Stimulated activated CD4-positive, alpha-beta T cell treated with anti-CD3 and anti-CD28 coated beads, Interleukin-15, amount 100 ng/mL, for 48 hours (primary cell): Measurements from ENCODE around the gene TMEM208.

Source experiments
- DNase-seq, 2 donors: peaks; one replicate each; pipeline ENCODE4 v3.0.0-alpha.2; 2020; ENCODE audit warnings: low read depth in 2 of 2

The TMEM208 gene

DNA sequence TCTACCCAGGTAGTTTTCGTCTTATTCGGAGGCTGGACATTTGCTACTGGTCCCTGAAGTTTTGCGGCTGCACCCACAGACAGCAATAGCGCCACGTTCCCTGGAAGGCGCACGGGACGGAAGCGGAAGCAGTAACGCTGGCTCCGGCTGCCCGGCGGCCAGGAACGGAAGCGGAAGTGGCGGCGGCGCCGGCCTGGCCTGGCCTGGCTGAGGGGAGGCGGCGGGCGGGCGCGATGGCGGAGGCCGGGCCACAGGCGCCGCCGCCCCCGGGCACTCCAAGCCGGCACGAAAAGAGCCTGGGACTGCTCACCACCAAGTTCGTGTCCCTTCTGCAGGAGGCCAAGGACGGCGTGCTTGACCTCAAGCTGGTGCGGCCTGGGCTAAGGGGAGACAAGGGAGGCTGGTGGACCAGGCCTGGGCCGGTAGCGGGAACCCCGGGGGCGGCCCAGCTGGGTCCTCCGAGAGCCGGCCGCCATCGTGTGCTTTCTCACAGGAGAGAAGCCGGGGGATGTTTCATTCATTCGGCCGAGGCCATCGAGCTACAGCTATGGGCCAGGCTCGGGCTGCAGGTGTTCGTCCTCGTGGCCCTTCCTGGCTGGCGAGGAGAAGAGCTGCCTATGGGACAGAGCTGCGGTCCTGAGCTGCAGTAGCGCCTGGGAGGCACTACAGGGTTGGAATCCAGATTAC is 34.8 kb upstream of the TMEM208 start, which contains the start of gene E2F4:
Gene E2F4 (plus strand): TSS at position 161 of the 687 bp plus-strand sequence. CDS start 73 bp downstream, at position 234.
- peak; percentile 83 to 86 for DNase-seq

DNA sequence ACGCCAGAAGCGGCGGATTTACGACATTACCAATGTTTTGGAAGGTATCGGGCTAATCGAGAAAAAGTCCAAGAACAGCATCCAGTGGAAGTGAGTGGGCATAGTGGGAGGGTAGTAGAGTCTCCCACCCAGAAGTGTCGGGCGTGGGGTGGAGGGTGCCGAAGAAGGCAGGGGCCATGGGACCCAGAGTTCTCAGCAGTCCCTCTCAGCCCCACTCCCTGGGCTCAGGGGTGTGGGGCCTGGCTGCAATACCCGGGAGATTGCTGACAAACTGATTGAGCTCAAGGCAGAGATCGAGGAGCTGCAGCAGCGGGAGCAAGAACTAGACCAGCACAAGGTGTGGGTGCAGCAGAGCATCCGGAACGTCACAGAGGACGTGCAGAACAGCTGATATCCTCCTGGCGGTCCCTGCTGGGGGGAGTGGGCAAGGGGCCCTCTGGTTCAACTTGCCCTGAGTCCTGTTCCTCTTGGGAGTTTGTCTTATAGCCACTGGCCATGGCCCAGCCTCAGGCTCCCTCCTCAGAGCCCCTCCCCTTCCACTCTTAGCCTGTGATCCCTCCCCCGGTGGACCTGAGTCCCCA is 34.1 kb upstream of the TMEM208 start:
- DNase-seq = no peak

DNA sequence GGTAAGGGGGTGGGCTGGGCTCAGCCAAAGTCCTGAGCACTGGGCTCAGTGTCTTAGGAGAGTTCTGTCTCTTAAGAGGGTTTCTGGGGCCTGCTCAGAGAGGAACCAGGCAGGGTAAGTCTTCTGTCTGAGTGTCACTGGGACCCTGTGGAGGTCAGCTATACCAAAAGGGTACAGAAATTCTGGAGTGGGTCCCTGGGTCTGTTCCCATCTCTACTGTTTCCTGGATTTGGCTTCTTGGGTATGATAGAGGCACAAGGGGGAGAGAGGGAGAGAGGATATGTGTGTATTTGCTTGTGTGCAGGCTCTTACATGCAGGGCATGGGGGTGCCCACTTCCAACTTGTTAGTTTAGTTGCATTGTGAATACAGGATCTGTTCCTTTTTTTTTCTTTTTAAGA is 33.4 kb upstream of the TMEM208 start:
- no peak for DNase-seq

DNA sequence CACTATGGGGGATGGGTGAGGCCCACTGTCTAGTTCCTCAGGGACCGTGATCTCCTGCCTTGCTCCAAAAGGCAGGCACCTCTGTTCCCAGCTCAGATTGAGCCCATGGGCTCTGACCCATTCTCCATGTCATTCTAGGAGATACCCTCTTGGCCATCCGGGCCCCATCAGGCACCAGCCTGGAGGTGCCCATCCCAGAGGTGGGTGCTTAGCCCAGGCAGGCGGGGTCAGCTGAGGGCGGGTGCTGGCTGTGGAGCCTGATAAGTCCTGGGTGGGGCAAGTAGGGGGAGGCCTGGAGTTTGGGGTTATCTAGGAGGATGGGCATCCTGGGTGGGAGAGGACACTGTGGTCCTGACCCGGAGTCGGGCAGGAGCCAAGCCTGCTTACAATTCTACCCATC is 32.7 kb upstream of the TMEM208 start:
- no peak for DNase-seq

DNA sequence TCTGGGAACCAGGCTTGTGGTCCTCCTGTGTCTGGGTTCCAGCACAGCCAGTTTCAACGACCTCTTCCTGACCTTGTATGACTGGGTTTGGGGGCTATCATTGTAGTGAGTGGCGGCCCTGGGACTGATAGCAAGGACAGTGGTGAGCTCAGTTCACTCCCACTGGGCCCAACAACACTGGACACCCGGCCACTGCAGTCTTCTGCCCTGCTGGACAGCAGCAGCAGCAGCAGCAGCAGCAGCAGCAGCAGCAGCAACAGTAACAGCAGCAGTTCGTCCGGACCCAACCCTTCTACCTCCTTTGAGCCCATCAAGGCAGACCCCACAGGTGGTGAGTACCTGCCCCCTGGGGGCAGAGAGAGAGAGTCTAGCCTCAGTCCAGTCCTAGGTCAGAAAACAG is 31.3 kb upstream of the TMEM208 start:
- no peak for DNase-seq

DNA sequence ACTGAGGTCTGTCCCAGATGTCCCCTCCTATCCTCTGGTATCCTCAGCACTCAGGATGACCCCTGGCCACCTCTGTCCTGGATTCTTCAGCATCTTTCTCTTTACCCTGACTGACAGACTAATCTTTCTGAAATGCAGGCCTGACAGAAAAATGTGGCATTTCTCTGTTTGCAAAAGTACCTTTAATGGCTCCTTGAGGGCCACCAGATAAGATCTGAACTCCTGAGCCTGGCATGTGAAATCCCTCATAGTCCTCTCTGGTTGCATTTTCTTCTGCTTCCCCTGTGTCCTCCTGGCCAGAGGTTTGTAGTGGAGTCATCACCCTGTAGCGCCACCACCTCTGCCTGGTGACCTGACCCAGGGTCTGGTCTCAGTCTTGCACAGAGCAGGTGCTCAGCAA is 30.0 kb upstream of the TMEM208 start:
- DNase-seq = no peak

DNA sequence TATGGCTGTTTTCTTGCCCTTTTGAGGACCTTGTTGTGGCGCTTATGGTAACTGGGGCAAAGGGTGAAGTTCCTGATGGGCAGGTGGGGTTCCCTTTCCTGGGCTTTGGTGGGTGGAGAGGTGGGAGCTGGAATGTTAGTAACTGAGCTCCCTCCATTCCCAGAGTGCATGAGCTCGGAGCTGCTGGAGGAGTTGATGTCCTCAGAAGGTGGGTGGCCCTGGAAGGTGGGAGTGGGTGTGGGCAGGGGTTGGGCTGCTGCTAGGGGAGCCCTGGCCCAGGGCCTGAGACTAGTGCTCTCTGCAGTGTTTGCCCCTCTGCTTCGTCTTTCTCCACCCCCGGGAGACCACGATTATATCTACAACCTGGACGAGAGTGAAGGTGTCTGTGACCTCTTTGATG is 29.2 kb upstream of the TMEM208 start:
- no peak for DNase-seq

DNA sequence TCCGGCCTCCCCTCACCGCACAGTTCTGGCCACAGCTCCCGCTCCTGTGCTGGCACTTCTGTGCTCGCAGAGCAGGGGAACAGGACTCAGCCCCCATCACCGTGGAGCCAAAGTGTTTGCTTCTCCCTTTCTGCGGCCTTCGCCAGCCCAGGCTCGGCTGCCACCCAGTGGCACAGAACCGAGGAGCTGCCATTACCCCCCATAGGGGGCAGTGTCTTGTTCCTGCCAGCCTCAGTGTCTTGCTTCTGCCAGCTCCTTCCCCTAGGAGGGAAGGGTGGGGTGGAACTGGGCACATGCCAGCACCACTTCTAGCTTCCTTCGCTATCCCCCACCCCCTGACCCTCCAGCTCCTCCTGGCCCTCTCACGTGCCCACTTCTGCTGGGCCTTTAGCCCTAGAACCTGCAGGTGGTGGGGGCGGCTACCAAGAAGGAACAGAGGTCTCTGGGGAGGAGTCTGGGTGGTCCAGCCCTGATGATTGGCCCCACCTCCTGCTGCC is 28.6 kb upstream of the TMEM208 start:
- no peak for DNase-seq

DNA sequence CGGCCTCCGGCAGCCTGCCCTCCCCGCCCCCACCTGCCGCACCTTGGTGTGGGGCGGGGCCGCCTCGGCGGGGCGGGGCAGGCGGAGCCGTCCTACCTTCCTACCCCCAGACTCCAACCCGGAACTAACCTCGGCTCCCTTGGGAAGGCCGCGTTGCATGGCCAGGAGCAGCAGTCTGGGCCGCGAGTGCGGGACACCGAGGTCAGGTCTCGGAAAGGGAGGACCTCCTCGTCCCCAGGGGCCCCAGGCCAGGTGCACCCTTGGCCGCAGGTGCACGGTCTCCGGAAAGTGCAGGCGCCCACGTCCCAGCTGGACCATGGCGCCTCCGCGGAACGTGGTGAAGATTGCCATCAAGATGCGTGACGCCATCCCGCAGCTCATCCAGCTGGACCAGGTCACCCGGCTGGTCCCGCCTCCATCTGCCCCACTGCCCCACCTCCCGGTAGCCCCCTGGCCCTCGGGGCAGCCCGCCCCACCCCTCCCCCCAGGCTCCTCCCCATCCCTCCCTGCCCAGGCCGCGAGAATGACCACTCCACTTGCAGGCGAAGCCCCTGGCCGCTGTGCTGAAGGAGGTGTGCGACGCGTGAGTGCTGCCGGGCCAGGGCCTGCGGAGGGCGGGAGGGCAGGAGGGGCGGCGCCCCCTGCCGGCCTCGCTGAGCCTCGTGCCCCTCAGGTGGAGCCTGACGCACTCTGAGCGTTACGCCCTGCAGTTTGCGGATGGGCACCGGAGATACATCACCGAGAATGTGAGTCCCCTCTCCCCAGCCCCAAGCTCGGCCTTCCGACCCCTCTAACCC is 27.7 kb upstream of the TMEM208 start, which contains the start of gene ELMO3:
Gene ELMO3 (plus strand): TSS at position 121 of the 797 bp plus-strand sequence. CDS start 196 bp downstream, at position 317.
- no peak for DNase-seq

DNA sequence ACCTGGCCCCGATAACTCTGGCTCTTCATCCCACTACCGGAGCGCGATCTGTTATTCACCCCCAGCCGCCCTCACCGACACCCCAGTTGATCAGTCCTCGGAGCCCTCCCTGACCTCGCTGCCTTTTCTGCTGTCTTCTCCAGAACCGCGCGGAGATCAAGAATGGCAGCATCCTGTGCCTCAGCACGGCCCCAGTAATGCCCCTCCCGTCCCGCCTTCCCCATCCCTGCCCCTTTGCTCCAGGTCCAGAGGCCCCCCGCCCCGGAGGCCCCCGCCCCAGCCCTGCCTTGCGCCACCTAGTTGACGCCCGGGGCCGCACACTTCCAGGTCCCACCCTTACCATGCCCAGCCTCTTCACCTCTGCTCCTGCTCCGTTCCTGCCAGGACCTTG is 27.1 kb upstream of the TMEM208 start:
- DNase-seq = no peak

DNA sequence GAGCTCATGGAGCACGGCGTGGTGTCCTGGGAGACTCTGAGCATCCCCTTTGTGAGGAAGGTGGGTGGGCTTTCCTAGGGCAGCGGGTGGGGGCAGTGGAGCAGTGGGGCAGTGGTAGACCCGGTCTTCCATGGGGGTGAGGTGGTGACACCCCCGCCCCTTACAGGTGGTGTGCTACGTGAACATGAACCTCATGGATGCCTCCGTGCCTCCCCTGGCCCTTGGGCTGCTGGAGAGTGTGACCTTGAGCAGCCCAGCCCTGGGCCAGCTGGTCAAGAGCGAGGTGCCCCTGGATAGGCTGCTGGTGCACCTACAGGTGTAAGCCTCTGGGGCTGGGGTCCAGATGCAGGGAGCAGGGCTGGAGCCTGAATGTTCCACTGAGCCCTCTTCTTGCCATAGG is 26.4 kb upstream of the TMEM208 start:
- DNase-seq = no peak

DNA sequence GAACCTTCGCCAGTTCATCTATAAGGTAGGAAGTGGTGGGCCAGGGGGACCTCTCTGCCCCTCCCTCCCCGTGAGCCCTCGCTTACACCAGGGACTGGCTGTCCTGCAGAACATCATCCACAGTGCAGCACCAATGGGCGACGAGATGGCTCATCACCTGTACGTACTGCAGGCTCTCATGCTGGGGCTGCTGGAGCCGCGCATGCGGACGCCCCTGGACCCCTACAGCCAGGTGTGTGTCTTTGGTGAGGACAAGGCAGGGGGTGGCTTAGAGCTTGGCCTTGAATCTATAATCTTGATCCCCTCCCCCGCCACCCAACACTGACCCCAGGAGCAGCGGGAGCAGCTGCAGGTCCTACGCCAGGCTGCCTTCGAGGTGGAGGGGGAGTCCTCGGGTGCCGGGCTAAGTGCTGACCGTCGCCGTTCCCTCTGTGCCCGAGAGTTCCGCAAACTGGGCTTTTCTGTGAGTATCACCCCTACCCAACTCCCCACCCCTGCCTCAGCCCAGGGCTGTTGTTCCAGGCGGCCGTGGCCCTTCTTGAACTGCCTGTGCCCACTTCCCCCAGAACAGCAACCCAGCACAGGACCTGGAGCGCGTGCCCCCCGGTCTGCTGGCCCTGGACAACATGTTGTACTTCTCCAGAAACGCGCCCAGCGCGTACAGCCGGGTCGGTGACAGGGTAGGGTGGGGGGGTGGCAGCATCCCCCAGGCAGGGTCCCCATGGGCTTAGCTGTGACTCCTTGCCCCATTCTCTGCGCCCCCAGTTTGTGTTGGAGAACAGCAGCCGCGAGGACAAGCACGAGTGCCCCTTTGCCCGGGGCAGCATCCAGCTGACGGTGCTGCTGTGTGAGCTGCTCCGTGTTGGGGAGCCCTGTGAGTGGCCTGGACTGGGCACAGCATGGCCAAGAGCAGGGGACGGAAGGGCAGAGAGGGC is 25.3 kb upstream of the TMEM208 start:
- DNase-seq = no peak

DNA sequence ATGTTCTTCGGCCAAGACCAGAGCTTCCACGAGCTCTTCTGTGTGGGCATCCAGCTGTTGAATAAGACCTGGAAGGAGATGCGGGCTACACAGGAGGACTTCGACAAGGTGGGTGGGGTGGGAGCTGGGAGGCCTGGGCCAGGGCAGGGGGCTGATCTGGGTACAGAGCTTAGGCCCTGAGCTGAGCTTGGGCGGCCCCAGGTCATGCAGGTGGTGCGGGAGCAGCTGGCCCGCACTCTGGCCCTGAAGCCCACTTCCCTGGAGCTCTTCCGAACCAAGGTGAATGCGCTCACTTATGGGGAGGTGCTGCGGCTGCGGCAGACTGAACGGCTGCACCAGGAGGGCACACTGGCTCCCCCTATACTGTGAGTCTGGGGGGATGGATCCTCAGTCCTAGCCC is 24.5 kb upstream of the TMEM208 start:
- no peak for DNase-seq

DNA sequence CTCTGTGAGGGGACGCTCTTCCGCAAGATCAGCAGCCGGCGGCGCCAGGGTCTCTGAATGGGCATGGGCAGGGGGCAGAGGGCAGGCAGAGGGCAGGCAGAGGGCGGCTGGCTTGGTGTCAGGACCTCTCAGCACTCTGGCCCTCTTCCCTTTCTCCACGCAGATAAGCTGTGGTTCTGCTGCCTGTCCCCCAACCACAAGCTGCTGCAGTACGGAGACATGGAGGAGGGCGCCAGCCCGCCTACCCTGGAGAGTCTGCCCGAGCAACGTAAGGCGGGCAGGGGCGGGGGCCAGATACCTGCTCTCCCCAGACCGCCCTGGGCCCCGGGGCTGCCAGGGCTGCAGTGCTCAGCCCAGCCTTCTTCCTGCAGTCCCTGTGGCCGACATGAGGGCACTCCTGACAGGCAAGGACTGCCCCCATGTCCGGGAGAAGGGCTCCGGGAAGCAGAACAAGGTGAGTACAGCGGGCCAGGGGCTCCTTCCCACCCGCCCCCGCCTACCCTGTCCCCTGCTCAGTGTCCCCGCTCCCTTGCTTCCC is 23.9 kb upstream of the TMEM208 start:
- DNase-seq = no peak

DNA sequence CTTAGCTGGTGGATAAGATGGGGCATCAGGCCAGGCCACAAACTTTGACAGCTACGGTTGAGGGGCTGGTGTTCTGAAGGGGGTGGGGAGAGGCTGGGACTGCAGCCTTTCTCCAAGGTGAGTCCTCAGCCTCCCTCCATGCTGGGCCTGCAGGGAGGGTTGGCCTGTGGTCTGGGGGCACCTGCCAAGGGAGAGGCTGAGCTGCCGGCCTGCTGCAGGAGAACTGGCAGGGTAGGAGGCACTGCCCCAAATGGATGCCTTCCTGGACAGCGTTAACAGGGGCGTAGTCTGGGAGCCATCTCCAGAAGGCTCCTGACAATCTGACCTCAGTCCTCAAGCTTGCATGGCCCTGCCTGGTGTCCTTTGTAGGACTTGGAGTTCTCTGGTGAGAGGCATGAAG is 22.9 kb upstream of the TMEM208 start:
- no peak for DNase-seq

DNA sequence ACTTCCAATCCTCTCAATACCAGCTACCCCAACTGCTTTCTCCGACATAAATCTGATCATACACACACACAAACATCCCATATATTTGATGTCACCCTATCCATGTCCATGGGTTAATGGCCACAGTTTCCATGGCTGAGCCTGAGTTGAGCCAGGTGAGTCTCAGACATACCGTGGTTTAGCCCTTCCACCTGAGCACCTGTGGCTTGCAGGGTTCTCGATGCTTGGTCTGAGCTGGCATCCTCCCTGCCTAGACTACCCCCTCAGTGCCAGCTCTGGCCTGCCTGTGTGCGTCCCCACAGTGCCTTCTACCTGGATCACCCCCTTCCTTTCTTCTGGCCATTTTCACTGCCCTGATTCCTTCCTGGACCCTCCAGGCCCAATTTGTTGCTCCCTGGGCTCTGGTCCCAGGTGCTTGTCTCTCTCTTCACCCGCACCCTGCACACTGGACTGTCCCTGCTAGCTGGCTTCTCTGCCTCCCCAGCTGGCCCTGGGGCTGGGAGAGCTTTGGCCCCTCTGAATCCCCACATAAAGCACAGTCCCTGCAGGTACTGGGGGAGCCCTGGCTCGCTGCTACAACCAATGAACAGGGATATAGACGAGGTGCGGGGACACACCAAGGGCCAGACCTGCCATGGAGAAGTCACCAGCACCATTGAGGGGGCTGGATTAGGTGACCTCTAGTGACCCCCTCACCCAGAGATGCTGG is 20.6 kb upstream of the TMEM208 start:
- DNase-seq = no peak

DNA sequence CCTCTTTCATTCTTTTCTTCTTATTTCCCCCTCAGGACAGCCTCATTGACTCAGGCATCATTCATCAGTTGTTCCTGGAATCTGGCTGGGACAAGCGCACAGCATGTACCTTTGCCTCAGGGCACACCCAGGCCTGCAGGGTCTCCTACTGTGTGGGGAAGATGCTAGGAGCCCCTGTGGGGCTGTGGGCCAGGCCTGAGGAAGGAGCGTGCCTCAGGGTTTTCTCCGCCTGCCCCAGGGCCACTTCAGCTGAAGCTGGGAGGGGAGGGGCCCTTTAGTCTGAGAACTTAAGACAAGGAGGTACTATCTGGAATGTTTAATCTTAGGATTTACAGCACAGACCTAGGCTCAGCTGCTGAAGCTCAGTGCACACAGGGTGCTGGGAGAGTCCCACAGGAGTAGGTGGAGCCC is 20.1 kb upstream of the TMEM208 start:
- DNase-seq = no peak

DNA sequence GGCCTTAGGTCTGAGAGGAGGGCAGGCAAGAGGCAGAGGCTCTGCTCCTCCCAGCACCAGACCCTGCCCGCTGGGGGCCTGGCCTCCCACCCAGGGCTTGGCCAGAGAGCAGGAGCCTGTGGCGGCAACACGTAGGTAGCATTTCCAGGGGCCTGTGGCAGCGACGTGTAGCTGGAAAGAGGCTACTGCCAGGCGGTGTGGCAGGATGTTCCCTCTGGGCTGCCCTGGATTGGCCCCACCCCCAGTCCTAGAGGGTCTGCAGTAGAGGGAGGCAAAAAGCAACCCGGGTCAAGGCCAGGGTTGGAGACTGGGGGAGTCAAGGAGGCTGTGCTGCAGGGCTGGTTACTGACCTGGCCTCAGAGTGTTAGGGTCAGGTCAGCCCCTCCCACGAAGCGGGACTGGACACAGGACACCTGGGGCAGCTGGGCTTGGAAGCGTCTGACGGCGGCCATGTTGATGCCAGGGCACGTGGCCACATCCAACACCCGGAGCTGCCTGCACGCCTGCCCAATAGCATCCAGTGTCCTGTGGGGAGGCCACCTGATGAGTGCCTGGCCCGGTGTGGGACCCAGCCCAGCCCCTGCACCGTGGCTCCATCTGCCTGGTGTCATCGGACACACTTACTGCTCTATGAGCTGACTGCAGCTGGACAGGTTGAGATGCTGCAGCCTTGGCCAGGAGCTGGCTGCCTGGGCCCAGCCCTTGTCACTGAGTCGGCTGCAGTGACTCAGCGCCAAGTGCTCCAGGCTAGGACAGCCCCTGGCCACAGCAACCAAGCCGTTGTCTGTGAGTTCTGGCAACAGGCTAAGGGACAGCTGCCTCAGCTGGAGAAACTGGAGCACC is 19.5 kb upstream of the TMEM208 start:
- DNase-seq = no peak

DNA sequence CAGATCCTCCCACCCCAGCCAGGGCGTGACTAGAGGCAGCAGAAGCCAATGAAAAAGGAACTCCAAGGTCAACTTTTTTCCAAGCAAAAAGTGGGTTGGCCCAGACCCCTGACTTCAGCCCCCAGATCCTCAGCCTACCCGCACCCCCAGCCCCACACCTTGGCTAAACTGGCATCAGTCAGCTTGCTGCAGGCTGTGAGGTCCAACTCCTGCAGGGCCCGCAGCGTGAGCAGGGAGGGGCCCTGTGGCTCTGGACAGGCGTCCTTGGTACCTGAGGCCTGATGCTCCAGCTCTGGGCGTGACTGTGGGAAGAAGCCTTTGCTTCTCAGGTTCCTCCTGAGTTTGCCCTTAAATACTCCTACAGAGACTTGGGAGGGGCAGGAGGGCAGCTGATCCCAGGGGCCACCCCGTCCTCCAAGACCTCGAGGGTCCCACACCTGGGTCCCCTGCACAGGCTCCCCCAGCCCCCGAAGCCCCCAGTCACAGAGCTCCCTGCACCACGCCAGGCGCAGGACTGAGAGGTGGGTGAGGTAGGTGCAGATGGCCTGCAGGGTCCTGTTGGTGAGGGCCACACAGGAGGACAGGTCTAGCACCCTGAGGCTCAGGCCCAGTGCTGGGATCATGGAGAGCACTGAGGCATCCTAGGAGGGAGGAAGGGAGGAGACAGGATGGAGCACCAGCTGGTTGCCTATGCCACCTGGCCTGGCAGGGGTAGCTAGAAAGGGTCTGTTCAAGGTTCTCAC is 18.6 kb upstream of the TMEM208 start:
- DNase-seq = no peak
